NCI-H2107 (cell line): Measurements from ENCODE around the gene PPP2R2C.

Source experiments
- DNase-seq: peaks from one replicate; lab custom pipeline; 2025; lab: John Stamatoyannopoulos, UW

The PPP2R2C gene

GRCh38 chr4:6302869-6303268 is 169.5 kb downstream of the PPP2R2C start:
- DNase-seq = no peak

- DNase-seq = no peak
Observed at GRCh38 chr4:6301732-6302442, 170.5 kb downstream of the PPP2R2C start.

- no peak for DNase-seq
Observed at GRCh38 chr4:6301051-6301731, 171.2 kb downstream of the PPP2R2C start.

GRCh38 chr4:6300359-6300758 is 172.1 kb downstream of the PPP2R2C start:
- DNase-seq = no peak

GRCh38 chr4:6299875-6300274 is 172.5 kb downstream of the PPP2R2C start:
- DNase-seq = no peak

- DNase-seq = no peak
Observed at GRCh38 chr4:6298852-6299251, 173.6 kb downstream of the PPP2R2C start.

GRCh38 chr4:6298035-6298434 is 174.4 kb downstream of the PPP2R2C start:
- no peak for DNase-seq

GRCh38 chr4:6297266-6297815 is 175.1 kb downstream of the PPP2R2C start:
- DNase-seq = no peak

GRCh38 chr4:6296026-6296425 is 176.4 kb downstream of the PPP2R2C start:
- no peak for DNase-seq

- no peak for DNase-seq
Observed at GRCh38 chr4:6295495-6295894, 176.9 kb downstream of the PPP2R2C start.

- DNase-seq = no peak
Observed at GRCh38 chr4:6294705-6295421, 177.6 kb downstream of the PPP2R2C start.

- DNase-seq = no peak
Observed at GRCh38 chr4:6293661-6294060, 178.8 kb downstream of the PPP2R2C start.

GRCh38 chr4:6293097-6293445 is 179.3 kb downstream of the PPP2R2C start:
- no peak for DNase-seq

GRCh38 chr4:6292376-6293096 is 179.9 kb downstream of the PPP2R2C start:
- DNase-seq = no peak

GRCh38 chr4:6291784-6292297 is 180.6 kb downstream of the PPP2R2C start:
- DNase-seq = no peak

- DNase-seq = no peak
Observed at GRCh38 chr4:6290769-6291547, 181.5 kb downstream of the PPP2R2C start.

- DNase-seq = no peak
Observed at GRCh38 chr4:6290256-6290655, 182.2 kb downstream of the PPP2R2C start.

GRCh38 chr4:6288871-6289270 is 183.5 kb downstream of the PPP2R2C start:
- no peak for DNase-seq

GRCh38 chr4:6288342-6288741 is 184.1 kb downstream of the PPP2R2C start:
- DNase-seq = no peak

- no peak for DNase-seq
Observed at GRCh38 chr4:6287017-6287788, 185.2 kb downstream of the PPP2R2C start.
